HG03520 (cell line): ENCODE results near the gene OGFOD1.

Experiments used
- ATAC-seq: cut with Tn5 transposase; IDR thresholded peaks from one replicate; pipeline ENCODE4 v1.9.1; 2021; ENCODE audit warnings: mild to moderate bottlenecking, moderate library complexity; ENCODE audit not compliant: unreplicated experiment

OGFOD1 gene

DNA sequence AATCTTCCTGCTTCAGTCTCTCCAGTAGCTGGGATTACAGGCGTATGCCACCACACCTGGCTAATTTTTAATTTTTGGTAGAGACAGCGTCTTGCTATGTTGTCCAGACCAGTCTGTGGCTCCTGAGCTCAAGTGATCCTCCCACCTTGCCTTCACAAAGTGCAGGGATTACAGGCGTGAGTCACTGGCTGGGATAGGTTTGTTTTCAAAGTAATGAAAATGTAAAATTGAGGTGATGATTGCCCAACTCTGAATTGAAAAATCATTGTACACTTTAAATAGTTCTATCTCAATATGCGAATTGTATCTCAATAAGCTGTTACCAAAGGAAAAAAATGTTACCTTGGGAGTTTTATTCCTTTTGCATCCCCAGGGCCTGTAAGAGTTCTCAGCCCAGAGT, 24.8 kb upstream of the OGFOD1 start:
- no peak for ATAC-seq

DNA sequence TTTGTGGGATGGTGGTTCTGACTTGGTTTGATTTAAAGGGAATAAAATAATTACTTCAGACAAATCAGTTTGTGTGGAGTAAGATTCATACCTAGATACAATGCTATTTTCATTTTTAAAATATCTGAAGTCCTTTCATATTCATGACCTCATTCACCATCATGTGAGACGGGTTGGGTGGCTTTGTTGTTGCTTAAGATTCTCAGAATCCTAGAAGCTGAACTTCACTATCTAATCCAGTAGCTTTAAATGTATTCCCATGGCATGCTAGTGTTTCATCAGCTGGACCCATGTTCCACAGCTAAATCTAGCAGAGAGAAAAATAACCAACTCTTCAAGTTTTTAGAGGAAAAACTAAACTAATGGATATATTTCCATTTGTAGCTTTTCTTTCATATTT, 23.3 kb upstream of the OGFOD1 start:
- ATAC-seq = no peak

DNA sequence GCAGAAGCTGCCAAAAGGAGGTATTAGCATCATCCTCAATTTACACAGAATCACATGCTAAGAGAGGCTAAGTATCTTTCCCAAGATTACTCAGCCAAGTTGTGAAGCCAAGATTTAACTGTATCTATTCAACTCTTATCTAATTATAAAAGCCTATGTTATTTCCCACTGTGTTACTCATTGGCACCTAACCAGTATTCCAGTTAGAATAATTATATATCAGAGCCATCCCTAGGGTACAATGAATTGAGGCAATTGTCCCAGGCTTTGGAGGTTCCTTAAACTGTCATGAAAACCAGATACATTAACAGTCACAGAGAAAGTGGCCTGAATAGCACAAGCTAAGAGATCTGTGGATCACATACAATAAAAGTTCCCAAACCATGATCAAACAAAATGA, 15.1 kb upstream of the OGFOD1 start:
- no peak for ATAC-seq

DNA sequence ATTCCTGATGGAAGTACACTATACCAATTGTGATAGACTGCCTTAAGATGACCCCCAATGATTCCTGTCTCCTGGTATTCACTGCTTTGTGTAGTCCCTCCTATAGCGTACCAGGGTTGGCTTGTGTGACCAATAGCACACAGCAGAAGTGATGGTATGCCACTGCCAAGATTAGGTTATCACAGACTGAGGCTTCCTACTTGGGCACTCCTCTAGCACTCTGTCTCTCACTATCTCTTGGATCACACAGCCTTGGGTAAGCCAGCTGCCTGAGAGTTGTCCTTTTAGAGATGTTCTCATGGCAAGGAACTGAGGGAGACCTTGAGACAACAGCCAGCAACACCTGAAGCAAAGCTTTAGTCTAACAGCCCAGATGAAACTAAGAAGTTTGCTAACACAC, 13.3 kb upstream of the OGFOD1 start:
- no peak for ATAC-seq

DNA sequence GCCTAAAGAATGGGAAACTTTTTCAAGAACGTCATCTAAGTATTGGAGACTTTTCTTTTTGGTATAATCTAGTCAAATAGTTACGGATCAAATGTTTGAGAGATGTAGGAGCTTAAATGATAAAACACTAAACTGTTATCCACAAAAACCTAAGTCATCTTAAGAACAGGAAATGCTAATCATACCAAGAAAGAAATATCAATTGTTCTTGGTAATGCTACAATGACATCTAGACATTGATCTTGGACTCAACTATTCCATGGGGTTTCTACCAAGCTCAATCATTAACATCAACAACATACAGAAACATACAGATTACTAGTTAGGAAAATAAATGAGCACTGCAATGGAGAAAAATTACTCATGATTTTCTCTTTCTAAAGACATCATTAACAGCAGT, 4.1 kb upstream of the OGFOD1 start:
- ATAC-seq = no peak

DNA sequence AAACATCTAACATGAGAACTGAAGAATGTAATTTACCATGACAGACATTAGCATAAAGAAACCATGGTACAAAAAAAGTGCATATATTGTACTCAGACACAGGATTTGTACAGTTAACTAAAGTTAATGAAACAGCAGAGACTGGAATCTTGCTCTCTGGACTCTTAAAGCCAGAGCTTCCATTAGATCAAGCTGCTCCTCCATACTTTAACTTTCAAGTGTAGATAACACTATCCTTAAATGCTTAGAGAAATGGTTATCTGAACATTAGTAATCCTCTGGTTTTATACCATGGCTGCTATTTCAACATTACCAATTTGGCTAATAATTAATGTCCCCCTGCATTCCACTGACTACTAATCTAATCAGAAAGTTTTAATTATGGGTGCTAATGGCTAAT, 3.3 kb upstream of the OGFOD1 start:
- no peak for ATAC-seq

DNA sequence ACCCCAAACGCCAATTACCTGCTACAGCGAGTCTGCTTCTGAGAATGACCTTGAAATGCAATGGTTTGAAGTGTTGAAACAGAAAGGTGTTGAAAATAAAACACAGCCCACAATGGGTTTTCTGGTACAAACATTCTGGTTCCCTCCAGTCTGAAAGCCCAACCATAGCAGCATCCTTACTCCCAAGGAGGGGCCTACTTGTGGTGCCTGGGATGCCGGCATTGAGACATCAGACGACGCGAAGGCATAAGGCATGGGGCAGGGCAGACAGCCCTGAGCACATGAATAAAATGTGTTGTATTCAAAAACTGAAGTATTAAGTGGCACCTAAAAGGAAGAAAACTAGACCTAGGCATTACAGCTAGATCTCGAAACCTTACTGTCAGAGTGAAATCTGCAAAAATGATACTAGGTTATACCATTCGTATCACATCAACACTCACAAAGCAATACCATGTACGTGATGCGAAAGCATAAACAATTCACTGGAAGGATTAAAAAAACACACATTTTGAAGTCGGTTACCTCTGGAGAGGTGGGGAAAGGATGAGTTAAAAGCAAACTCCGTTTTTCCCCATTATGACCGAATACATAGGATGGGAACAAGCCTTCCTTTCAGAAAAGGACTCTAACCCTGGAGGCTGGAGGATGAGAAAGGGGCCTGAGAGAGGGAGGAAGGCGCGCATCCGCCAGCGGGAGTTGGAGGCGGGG, 924 bp upstream of the OGFOD1 start:
- ATAC-seq = no peak

DNA sequence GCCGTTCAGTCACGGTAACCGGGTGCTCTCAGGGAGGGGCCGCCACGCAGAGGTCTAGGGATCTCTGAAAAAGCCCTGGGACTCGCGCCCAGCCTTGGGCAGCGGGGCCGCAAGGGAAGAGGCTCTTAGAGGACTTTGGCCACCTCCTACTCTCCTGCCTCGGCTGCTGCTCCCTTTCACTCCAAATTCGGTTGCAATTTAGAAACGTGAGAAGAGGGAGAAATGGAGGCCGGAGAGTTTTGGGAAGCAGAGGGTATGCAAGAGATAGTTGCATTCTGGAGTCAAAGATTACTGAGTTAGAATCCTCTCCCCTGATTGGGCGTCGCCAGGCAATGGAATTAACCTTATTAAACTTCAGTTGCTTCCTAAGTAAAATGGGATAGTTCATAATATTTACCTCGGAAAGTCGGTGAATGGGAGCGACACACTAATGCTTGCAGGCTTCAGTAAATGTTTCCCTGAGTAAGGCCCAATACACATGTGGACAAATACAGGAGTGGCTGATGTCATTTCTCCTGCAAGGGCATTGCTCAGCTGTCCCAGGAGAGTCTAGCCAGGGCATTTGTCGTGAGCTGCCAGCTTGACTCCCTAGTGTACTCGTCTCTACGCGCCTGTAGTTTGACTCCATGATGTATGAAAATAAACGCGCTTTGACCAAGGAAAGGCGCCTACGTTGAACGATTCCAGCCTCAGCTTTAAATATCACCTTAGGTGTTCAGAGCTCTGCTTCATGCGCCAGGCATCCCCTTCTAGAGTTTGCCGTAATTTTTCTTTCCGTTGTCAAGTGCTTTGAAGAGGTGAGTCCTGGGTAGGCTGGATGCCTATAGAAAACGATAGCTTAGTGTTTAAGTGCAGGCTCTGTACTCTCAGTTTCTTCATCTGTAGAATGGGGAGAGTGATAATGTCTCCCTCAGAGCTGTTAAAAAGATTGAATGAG, 667 bp downstream of the OGFOD1 start:
- peak; percentile 27 for ATAC-seq

DNA sequence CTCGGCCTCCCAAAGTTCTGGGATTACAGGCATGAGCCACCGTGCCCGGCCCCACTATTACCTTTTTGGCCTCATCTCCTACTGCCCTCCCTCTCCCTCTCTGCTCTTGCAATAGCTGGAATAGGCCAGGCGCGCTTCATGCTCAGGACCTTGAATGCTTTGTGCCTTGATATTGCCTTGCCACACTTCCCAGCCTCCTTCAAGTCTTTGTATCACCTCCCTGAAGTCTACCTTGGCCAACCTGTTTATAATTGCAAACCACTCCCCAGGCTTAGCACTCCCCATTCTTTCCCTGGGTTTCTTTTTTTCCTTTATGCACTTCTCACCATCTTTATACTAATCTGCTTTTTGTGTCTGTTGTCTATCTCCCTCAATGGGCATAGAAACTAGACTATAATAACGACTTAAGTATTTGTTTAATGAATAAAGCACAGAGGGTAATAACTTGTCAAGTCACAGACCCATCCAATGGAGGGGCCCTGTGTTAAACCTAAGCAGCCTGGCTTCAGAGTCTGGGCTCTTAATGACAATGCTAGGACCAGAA, 6.6 kb downstream of the OGFOD1 start:
- ATAC-seq = no peak

DNA sequence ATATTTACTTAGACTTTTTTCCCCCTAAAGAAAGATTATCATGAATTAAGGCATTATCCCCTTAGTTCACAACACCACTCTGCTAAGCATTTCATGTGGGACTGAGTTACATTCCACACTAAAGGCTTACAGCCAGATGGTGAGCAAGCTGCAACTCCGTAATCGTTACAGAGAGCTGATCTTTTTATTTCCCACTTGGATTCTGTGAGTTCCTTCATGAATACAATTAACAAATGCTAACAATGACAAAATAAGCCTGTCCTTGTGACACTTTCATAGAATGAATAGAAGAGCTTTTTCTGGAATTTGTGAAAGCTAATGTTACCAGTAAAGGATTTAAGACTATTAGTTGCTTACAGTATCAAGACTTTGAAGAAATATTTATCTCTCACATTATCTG, 8.7 kb downstream of the OGFOD1 start:
- no peak for ATAC-seq

DNA sequence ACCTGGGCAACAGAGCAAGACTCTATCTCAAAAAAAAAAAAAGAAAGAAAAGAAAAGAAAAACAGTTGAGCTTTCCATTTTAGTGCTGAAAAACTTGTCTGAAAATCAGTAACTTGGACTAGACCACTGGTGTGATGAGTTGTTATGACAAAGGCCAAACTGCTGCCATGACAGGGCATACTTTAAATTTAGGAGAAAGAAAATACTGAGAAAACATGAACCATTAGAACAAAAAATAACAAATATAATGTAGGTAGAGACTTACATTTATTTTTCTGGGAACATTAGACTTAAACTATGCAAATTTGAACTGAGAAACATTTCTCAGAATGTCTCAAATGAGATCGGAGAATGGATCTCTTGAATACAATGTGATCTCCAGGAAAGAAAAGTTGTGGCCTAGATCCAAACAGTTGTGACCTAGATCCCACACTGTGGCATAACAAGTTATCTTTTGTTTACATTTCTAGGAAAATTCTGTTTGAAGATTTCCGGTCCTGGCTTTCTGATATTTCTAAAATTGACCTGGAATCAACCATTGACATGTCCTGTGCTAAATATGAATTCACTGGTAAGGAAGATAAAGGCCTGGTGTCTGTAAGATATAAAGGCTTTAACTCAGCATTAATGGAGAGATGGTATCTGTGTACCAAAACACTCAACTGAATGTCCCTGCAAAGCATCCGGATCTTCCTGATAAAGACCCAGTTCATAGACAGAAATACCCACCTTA, 10.9 kb downstream of the OGFOD1 start:
- no peak for ATAC-seq

DNA sequence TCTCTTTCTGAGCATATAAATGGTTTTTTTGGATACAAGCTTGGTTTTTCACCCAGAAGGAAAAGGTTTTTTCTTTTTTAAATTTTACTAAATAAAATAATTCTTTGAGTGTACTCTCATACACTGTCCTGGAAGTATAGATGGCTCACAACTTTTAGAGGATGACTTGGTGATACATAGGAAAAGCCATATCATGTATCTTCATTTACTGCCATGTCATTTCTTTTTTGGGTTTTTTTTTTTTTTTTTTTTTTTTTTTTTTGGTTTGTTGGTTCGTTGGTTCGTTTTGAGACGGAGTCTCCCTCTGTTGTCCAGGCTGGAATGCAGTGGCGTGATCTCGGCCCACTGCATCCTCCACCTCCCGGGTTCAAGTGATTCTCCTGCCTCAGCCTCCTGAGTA, 11.8 kb downstream of the OGFOD1 start:
- ATAC-seq = no peak

DNA sequence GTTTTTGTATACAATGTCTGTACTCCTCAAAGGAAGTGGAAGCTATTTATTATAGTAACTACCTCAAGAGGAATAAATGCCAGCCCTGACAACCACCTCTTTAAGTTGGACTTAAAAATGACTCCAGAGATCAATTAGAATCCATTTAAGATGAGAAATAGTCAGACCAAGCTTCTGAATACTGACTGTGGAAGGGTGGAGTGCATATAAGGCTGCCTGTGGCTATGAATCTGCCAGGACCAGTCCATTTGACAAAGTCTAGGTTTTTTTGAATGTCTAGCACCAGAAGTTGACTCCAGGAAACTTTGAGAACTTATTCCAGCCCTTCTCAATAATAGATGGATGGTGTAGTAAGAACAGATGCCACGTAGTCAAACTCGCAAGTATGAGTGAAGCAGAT, 15.0 kb downstream of the OGFOD1 start:
- no peak for ATAC-seq

DNA sequence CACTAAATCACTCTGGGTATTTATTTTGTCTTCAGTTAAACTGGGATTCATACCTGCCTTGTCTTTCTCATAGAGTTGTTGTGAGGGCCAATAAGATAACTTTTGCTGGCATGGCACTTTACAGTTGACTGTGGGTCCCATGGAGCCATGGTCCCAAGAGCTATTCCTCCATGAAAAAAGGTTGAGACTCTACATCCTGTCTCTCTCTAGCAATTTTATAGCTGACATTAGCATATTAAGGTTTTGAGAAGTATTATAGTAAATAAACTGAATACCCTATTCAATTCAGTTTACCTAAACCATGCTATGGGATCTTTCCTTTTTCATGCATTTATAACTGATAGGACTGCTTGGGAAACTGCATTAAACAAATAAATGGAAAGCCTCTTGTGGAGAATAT, 17.4 kb downstream of the OGFOD1 start:
- no peak for ATAC-seq

DNA sequence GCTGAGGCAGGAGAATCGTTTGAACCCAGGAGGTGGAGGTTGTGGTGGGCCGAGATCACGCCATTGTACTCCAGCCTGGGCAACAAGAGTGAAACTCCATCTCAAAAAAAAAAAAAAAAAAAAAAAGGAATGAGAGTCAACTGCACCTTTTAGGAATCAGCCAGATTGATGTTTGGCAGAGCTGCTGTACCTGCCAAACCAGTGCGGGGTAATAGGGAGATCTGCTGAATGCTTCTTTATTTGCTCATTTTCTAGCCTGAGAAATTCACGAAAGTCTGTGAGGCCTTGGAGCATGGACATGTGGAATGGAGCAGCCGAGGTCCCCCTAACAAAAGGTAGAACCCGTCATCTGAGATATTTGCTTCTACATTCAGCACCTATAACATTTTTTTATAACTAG, 18.4 kb downstream of the OGFOD1 start:
- no peak for ATAC-seq

DNA sequence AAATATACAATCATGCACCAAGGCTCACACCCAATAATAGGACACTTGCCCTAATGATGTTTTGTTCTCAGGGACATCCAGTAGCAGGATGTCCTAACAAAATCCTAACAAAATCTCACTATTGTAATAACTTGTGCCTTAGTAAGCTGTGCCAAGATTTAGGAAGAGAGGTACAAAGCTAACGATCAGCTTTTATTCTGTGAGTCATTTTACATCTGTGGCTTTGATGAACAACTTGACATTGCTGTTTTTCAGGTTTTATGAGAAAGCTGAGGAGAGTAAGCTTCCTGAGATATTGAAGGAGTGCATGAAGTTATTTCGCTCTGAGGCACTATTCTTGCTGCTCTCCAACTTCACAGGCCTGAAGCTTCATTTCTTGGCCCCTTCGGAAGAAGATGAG, 18.9 kb downstream of the OGFOD1 start:
- ATAC-seq = no peak

DNA sequence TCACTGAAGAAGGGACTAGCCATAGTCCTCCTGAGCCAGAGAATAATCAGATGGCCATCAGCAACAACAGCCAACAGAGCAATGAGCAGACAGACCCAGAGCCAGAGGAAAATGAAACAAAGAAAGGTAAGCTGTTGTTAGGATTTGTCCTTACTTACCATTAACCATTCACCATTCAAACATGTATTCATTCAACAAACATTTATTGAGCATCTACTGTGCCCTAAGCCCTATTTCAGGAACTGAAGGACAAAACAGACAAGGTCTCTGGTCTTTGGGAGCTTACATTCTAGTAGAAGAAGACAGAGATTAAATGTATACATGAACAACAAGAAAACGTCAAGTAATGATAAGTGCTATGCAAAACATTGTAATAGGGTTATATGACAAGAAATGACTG, 19.3 kb downstream of the OGFOD1 start:
- no peak for ATAC-seq

DNA sequence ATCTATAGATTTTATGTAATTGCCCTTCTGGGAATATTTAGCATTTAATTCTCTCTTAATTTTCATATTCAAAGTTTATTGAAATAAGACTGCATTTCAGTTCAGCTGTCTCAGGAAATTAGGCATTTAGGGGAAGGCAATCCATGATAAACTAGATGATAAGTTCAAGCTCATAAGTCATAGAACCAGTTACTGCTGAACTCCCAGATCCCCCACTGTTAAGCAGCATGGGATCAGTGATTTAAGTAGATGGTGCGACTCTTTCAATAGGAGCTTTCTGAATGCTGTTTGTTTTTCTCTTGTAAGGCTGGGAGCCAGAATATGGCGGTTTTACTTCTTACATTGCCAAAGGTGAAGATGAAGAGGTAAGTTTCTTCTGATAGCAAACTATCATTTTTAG, 23.8 kb downstream of the OGFOD1 start:
- ATAC-seq = no peak

DNA sequence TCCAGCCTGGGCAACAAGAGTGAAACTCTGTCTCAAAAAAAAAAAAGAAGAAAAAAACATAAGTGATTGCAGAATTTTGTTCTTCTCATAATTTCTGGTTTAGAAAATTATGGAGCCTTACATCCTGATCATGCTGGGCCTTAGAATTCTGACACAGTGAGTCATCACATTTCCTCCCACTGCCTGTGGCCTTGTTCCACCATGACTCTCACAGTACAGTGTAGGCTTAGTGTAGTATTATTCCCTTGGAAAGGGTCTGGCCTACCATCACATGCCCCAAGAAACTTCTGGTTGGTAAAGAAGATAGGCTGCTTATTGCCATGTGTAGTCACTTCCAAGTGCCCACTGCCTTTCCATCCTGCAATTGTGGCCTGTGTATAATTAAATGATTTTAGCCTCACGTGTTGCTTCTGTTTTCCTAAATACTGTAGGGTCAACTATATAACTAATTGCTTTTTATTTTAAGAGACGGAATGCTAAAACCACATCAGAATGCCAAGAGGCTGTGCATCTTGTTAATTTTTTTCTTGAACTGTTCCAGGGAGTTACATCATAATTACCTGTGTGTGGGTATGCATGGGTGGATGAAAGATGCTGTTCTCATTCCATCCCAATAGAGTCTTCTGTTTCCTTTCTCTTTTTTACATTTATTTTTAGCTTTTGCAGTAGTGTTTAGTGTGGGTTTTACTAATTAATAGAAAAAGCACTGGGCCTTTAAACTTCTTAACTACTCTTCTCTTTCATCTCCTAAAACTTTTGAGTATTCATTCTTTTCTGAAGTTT, 25.9 kb downstream of the OGFOD1 start:
- ATAC-seq = no peak

DNA sequence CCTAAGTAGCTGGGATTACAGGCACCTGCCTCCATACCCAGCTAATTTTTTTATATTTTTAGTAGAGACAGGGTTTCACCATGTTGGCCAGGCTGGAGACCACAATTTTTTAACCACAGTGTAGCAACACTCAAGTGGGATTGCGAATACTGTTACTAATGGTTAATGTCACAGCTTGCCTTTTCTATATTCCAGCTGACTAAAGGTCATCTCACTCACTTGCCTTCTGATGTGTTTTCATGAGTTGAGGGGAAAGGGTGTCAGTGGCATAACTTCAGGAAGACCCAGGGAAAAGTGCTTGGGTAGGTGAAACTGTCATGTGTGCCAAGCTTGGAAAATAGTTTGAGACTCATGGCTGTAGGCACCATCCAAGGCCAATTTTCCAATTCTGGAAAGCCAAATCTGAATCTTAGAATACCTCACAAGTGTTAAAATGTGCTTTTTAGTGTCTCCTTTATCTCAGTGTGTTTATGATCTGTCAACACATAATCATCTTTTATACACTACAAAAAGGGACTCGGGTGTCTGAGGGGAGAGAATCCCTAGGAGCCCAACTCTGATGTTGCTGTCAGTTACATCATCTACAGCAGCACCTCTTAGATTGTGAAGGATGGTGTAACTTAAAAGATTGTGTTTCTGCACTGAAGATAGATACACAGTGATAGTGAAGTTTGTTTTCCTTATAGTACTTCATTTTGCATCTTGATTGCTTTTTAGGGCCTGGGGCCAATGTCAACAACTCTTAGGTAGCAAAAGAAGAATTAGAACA, 27.1 kb downstream of the OGFOD1 start:
- no peak for ATAC-seq
